GM12892 (cell line): Measurements from ENCODE around the gene CNTNAP5.

Experiments used
- DNase-seq: peaks from one replicate; pipeline ENCODE4 v3.0.0; 2011; ENCODE audit not compliant: insufficient read length
- FAIRE-seq: peaks from 2 replicates; lab custom pipeline; 2011; peaks lifted over from hg19 to GRCh38; lab: Jason Lieb, UNC
- POLR2A ChIP-seq: IDR thresholded peaks from 2 replicates; pipeline ENCODE4 v1.6.1; 2011; ENCODE audit warnings: low read depth, low read length, control low read depth
- POLR2AphosphoS5 ChIP-seq: IDR thresholded peaks from 2 replicates; pipeline ENCODE4 v1.6.1; 2011; ENCODE audit warnings: low read depth, low read length, control low read depth
- TAF1 ChIP-seq: IDR thresholded peaks from 2 replicates; pipeline ENCODE4 v1.6.1; 2011; ENCODE audit warnings: low read depth, mild to moderate bottlenecking, control low read depth, low read length, borderline replicate concordance

The CNTNAP5 gene

GRCh38 chr2:124933883-124934282, 908.8 kb downstream of the CNTNAP5 start:
- no peak for FAIRE-seq
- DNase-seq = no peak

GRCh38 chr2:124953921-124954320, 928.8 kb downstream of the CNTNAP5 start:
- FAIRE-seq (no peak), DNase-seq (no peak)
- TF ChIP-seq POLR2A (no peak), TAF1 (no peak), POLR2AphosphoS5 (no peak)

More at GRCh38 chr2:124933883-124934282, 908.8 kb downstream of the CNTNAP5 start:
- TF ChIP-seq TAF1 = no peak
- no peak for TF ChIP-seq POLR2AphosphoS5

GRCh38 chr2:124959581-124959980, 934.5 kb downstream of the CNTNAP5 start:
- FAIRE-seq = no peak
- DNase-seq = no peak
- TF ChIP-seq POLR2AphosphoS5 (no peak), TAF1 (no peak), POLR2A (no peak)

- no peak for DNase-seq
- no peak for FAIRE-seq
- TF ChIP-seq POLR2AphosphoS5 (no peak), POLR2A (no peak), TAF1 (no peak)
These were observed 936.0 kb downstream of the CNTNAP5 start for GRCh38 chr2:124961132-124961531.
